Liver (tissue), 3 donors: ENCODE results near the gene PLIN1.

ENCODE experiments used
- GABPA ChIP-seq, 2 donors: IDR thresholded peaks in 1 of 2; conservative IDR thresholded peaks in 1 of 2; 2 replicates each; pipeline ENCODE4 v1.6.1; 2016; ENCODE audit warnings: antibody characterized with exemption in 2 of 2, mild to moderate bottlenecking in 1 of 2, moderate library complexity in 1 of 2
- RXRA ChIP-seq, 2 donors: IDR thresholded peaks; 2 replicates each; pipeline ENCODE4 v1.6.1; 2017 to 2018; ENCODE audit warnings: antibody characterized with exemption in 2 of 2, mild to moderate bottlenecking in 1 of 2
- SP1 ChIP-seq: IDR thresholded peaks from 2 replicates; pipeline ENCODE4 v1.6.1; 2018; ENCODE audit warnings: antibody characterized with exemption, mild to moderate bottlenecking
- YY1 ChIP-seq: IDR thresholded peaks from 2 replicates; pipeline ENCODE4 v1.6.1; 2016; ENCODE audit warnings: antibody characterized with exemption, mild to moderate bottlenecking
- TF ChIP-seq, protein P1 (sequence below): fragments of 150-350 bp; IDR thresholded peaks from 2 replicates; pipeline ENCODE4 v1.5.1; 2017; ENCODE audit warnings: improper control_type of control experiment, low read depth, low read length; ENCODE audit not compliant: missing input control
- TF ChIP-seq, protein P2 (sequence below): IDR thresholded peaks from 2 replicates; pipeline ENCODE4 v1.6.1; 2016; ENCODE audit warnings: antibody characterized with exemption
- TF ChIP-seq, protein P3 (sequence below): IDR thresholded peaks from 2 replicates; pipeline ENCODE4 v1.6.1; 2016; ENCODE audit warnings: antibody characterized with exemption
- donor health status: healthy.
- donor health status: healthy.

DNA sequence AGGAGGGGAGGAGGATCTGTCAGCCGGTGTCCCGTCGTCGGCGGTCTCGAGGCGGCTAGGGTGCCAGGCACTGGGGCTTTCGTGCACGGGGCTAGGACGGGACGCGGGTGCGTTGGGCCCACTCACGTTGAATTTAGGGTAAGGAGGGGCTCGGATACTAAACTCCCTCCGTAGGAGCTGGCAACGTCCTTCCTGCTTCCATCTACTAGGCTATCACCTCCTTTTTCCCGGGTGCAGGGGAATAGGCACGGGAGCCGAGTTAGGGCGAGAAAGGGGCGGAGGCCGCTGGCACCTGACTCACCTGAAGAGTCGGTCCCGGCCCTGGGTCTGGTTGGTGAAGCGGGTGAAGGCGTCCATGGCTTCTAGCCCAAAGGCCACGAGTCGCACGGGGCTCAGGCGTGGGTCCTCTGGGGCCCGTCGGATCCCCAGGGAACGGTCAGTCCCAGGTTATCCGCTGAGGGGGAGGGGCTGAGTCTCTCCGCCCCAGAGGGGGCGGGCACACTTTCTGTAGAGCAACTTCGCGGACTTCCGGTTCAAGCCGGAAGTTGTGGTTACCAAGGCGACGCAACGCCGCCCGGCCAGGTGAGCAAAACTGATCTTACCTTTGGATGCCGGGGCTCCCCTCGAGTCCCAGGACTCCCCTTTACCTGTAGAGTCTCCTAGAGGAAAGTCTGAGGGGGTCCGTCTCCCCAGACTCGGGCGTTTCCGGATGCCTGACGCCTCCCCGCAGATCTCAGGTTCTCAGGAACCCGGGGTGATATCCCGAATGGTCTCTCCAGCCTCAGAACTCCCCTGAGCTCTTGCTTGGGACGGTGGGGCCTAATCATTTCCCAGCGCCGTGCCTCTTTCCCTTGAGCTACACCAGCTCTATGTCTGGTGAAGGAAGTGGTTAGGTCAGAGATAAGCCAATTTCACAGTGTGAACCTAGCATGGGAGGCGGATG is 11.4 kb upstream of the PLIN1 start, which contains the start of the genes PEX11A and WDR93:
- TF ChIP-seq, protein P1, sequence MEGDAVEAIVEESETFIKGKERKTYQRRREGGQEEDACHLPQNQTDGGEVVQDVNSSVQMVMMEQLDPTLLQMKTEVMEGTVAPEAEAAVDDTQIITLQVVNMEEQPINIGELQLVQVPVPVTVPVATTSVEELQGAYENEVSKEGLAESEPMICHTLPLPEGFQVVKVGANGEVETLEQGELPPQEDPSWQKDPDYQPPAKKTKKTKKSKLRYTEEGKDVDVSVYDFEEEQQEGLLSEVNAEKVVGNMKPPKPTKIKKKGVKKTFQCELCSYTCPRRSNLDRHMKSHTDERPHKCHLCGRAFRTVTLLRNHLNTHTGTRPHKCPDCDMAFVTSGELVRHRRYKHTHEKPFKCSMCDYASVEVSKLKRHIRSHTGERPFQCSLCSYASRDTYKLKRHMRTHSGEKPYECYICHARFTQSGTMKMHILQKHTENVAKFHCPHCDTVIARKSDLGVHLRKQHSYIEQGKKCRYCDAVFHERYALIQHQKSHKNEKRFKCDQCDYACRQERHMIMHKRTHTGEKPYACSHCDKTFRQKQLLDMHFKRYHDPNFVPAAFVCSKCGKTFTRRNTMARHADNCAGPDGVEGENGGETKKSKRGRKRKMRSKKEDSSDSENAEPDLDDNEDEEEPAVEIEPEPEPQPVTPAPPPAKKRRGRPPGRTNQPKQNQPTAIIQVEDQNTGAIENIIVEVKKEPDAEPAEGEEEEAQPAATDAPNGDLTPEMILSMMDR = no peak
- TF ChIP-seq, protein P2, sequence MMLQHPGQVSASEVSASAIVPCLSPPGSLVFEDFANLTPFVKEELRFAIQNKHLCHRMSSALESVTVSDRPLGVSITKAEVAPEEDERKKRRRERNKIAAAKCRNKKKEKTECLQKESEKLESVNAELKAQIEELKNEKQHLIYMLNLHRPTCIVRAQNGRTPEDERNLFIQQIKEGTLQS = peak; percentile 55
- TF ChIP-seq SP1 (peak; percentile 82), YY1 (peak; percentile 77), RXRA (IDR thresholded peaks at IDR 0.05) (peak; percentile 78 to 84), GABPA (IDR thresholded peaks at IDR 0.05 in 1 of 2, conservative IDR thresholded peaks at IDR 0.05 in 1 of 2) (peak; percentile 95 to 96)
- TF ChIP-seq, protein P3, sequence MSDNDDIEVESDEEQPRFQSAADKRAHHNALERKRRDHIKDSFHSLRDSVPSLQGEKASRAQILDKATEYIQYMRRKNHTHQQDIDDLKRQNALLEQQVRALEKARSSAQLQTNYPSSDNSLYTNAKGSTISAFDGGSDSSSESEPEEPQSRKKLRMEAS = peak; percentile 63
